Measurements from ENCODE around the gene PRKAA2.

GRCh38 chr1:56647106-56647505 lies 2.0 kb downstream of the PRKAA2 start:
- TF ChIP-seq CTCF (conservative IDR thresholded peaks at IDR 0.05; ENCODE audit: low read depth, low read length), result no peak
- no peak for TF ChIP-seq EZH2phosphoT487 (IDR thresholded peaks at IDR 0.05; ENCODE audit: borderline replicate concordance, low read length)
